ENCODE results near the gene TJP1.

DNA sequence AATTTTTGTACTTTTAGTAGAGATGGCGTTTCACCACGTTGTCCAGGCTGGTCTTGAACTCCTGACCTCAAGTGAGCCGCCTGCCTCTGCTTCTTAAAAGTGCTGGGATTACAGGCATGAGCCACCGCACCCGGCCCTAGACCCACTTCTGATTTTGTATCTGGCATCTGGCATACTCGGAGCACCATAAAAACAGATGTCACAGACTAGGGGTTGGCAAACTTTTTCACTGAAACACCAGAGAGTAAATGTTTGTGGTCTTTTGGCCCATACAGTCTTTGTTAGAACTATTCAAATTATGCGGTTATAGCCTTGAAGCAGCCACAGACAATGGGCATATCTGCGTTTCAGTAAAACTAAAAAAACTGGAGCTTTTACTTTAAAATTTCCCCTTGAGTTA, 110.7 kb downstream of the TJP1 start:
- TF ChIP-seq CTCF (IDR thresholded peaks at IDR 0.05) (no peak), POLR2A (IDR thresholded peaks at IDR 0.05) (no peak)

All from lower leg skin (tissue), 3 donors.